Measurements from ENCODE around the gene CDC37.
"Not testable (repeated sequence)": the region's sequence is repeated elsewhere in the genome, so short reads cannot be mapped to it uniquely, and the experiment has no call there.

Gene CDC37

DNA sequence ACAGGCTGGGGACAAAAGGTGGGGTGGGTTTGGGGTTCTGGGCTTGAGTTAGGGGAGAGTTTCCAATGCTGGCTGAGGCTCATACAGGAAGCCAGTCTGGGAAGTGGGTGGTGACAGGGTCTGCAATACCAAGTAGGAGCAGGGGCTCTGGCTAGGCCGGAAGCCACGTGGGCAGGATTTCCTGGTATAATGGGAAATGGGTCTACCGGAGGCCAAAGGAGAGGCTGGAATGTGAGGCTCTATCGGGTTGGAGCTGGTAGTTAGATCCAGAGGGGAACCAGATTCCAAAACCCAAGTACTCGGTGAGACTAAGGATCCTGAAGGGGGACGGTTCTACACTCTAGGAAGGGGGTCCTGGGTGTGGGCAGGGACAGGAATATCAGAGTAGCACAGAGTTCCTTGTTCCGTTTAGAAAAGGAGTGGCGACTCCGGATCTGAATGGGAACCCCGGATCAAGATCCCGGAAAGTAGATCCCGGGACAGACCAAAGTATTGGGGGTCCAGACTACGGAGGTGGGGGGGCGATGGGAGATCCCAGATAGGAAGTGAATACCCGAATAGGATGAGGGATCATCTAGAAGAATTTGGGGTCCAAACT is 802 bp downstream of the CDC37 start:
- TF ChIP-seq, protein P1, sequence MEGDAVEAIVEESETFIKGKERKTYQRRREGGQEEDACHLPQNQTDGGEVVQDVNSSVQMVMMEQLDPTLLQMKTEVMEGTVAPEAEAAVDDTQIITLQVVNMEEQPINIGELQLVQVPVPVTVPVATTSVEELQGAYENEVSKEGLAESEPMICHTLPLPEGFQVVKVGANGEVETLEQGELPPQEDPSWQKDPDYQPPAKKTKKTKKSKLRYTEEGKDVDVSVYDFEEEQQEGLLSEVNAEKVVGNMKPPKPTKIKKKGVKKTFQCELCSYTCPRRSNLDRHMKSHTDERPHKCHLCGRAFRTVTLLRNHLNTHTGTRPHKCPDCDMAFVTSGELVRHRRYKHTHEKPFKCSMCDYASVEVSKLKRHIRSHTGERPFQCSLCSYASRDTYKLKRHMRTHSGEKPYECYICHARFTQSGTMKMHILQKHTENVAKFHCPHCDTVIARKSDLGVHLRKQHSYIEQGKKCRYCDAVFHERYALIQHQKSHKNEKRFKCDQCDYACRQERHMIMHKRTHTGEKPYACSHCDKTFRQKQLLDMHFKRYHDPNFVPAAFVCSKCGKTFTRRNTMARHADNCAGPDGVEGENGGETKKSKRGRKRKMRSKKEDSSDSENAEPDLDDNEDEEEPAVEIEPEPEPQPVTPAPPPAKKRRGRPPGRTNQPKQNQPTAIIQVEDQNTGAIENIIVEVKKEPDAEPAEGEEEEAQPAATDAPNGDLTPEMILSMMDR (IDR thresholded peaks at IDR 0.05; ENCODE audit: control insufficient read depth, extremely low read depth, insufficient read depth), result no peak
- H3K4me3 ChIP-seq (ENCODE audit: low read depth, low read length), result peak overlapping the region; percentile 100
- no peak for DNase-seq (ENCODE audit: low read depth)

DNA sequence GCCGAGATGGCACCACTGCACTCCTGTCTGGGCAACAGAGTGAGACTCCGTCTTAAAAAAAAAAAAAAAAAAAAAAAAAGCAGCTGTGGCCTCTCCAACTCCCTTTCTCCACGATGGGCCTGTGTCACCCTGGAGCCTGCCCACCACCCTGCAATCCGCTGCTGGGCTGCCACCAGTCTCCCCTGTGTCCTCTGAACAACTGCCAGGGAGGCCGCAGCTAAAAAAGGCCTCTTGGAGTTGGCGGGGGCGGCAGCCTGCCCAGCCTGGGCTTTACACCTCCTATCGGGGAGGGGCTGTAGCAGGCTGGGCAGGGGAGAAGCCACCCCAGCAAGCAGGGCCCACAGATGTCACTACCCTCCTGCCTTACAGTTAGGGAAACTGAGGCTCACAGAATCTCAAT is 3.5 kb downstream of the CDC37 start:
- TF ChIP-seq, protein P1 (IDR thresholded peaks at IDR 0.05; ENCODE audit: control insufficient read depth, extremely low read depth, insufficient read depth), result no peak
- no peak overlapping the region for H3K4me3 ChIP-seq (ENCODE audit: low read depth, low read length)
- DNase-seq (ENCODE audit: low read depth), result no peak

DNA sequence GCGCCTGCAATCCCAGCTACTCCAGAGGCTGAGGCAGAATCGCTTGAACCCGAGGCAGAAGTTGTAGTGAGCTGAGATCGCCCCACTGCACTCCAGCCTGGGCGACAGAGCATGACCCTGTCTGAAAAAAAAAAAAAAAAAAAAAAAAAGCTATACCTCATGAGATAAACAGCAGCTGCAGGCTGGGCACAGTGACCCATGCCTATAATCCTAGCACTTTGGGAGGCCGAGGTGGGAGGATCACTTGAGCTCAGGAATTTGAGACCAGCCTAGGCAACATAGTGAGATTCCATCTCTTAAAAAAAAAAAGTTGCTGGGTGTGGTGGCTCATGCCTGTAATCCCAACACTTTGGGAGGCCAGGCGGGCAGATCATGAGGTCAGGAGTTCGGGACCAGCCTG is 4.0 kb downstream of the CDC37 start:
- not testable (repeated sequence) for H3K4me3 ChIP-seq (ENCODE audit: low read depth, low read length); DNase-seq (ENCODE audit: low read depth)

DNA sequence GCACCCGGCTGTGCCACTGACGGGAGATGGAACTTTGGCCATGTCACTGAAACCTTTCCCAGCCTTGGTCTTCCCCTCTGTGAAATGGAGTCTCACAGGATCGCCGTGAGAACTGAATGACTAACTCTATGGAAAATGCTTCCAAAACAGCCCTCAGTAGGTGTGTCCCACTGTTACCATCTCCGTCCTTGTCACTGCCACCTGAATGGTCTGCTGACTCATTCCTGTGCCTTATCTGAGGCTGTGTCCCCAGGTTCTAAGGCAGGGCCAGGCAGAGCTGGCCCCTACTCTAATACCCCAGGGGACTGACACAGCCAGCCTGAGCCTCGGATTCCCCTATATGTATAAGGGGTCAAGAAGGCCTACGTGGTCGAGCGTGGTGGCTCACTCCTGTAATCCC is 4.5 kb downstream of the CDC37 start:
- DNase-seq (ENCODE audit: low read depth), result no peak
- TF ChIP-seq, protein P1 (IDR thresholded peaks at IDR 0.05; ENCODE audit: control insufficient read depth, extremely low read depth, insufficient read depth), result no peak
- no peak overlapping the region for H3K4me3 ChIP-seq (ENCODE audit: low read depth, low read length)

DNA sequence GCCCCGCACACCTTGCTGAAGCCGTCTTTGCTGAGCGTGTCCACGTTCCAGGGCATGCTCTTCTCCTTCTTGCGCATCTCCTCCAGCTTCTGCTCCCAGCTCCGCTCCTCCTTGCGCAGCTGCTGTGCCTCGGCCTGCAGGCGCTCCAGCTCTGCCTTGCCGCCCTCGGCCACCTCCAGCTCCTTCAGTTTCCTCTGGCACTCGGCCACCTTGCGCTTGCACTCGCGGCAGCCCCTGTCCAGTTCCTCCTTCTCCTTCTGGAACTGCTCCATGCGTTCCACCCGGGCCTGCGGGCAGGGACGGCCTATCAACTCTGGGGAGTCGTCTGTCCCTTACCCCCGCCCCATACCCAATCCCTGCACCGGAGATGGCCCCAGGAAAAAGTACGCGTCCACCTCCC is 7.4 kb downstream of the CDC37 start:
- no peak overlapping the region for H3K4me3 ChIP-seq (ENCODE audit: low read depth, low read length)
- TF ChIP-seq, protein P1 (IDR thresholded peaks at IDR 0.05; ENCODE audit: control insufficient read depth, extremely low read depth, insufficient read depth), result no peak
- DNase-seq (ENCODE audit: low read depth), result no peak

DNA sequence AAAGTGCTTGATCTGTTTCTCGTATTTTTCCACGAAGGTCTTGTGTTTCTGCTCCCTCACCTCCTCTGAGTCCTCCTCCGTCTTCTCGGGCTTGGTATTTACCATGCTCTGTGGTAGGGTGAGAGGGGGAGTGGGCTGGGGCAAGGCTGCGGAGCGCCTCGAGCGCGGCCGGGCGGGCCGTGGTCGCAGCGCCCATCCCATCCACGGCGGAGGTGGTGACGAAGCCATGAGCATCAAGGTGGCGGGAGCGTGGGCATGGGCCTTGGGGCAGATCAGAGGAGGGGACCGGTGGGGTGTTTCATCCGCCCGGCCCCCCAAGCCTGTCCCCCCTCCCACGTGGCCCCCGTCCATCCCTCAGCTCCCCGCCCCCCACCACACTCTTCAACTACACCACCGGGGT is 7.9 kb downstream of the CDC37 start:
- DNase-seq (ENCODE audit: low read depth), result no peak
- no peak overlapping the region for H3K4me3 ChIP-seq (ENCODE audit: low read depth, low read length)
- TF ChIP-seq, protein P1 (IDR thresholded peaks at IDR 0.05; ENCODE audit: control insufficient read depth, extremely low read depth, insufficient read depth), result no peak

DNA sequence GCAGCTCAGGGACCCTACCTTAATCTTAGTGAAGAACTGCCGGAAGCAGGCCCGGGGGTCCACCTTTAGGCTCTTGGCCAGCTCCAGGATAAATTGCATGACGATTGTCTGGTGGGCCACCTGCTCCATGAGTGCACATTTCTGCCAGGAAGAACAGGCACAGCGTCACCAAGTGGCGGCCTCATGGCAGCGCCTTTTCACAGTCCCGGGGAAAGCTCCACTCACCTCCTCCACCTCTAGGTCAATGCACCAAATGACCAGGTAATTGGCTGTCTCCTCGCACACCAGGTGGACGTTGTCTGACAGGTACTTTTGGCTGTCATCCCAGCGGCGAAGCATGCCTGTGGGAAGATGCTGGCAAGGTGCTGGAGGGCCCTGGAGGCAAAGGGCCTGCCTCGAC is 8.3 kb downstream of the CDC37 start:
- TF ChIP-seq, protein P1 (IDR thresholded peaks at IDR 0.05; ENCODE audit: control insufficient read depth, extremely low read depth, insufficient read depth), result no peak
- no peak overlapping the region for H3K4me3 ChIP-seq (ENCODE audit: low read depth, low read length)
- DNase-seq (ENCODE audit: low read depth), result no peak
